Activated CD4-positive, alpha-beta T cell treated with anti-CD3 and anti-CD28 coated beads for 48 hours (primary cell): Measurements from ENCODE around the gene WSCD2.
"Not testable (repeated sequence)": the region's sequence is repeated elsewhere in the genome, so short reads cannot be mapped to it uniquely, and the experiment has no call there.

ENCODE experiments used
- DNase-seq: peaks from one replicate; pipeline ENCODE4 v3.0.0-alpha.2; 2020

Gene WSCD2

DNA sequence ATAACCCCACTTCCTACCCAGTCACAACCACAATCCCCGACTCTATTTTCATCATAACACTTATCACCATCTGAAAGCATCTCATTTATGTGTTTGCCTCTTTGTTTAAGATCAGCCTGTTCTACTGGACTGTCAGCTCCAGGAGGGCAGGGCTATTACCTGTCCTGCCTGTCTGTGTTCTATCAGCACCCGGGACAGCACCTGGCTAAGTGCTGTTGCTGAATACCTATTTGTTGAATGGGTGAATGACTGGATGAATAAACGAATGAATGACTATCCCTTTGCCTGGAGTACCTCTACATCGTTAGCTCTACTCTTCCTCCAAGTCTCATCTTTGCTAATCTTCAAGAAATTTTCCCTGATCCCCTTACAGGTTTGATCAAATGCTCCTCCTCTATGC lies 69.0 kb downstream of the WSCD2 start:
- DNase-seq, result no peak

GRCh38 chr12:108199106-108199505 lies 70.0 kb downstream of the WSCD2 start:
- no peak for DNase-seq

GRCh38 chr12:108201808-108202207 lies 72.7 kb downstream of the WSCD2 start:
- DNase-seq, result no peak

DNA sequence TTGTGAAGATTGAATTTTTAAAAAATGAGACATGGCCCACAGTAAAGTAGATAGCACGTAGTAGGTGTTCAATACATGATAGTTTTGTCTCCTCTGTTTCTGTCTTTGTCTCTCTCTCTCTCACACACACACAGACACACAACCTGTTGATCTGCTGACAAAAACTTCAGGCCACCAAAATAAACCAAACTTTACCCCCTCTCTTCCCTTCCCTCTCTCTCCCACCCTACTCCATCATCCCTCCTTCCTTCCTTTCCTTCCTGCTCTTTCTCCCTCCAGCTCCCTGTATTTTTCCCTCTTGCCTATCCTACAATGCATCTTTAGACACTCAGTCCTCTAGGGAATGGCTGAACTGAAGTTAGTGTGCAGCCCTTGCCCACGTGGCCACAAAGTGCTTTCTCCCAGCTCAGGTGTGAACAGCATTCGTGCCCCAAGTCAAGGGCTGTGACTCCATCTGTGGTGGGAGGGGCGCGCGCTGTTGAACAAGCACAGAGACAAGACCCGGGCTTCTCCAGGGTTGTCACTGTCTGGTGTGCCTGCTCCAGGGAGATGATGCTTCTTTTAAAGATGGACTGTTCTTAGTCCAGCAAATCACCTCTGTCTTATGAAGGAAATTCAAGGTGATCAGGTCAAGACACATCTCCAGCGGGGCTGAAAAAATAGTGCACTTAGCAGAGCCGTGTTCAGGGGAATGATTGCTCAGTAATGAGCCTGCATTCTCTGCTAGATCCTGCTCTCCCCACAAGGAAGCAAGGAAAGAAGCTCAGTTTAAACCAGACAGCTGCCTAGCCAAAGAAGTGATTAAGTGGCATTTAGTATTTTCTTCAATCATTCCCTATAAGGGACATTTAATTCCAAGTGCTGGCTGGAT lies 75.3 kb downstream of the WSCD2 start:
- DNase-seq, result no peak

GRCh38 chr12:108205864-108206263 lies 76.8 kb downstream of the WSCD2 start:
- DNase-seq, result no peak

DNA sequence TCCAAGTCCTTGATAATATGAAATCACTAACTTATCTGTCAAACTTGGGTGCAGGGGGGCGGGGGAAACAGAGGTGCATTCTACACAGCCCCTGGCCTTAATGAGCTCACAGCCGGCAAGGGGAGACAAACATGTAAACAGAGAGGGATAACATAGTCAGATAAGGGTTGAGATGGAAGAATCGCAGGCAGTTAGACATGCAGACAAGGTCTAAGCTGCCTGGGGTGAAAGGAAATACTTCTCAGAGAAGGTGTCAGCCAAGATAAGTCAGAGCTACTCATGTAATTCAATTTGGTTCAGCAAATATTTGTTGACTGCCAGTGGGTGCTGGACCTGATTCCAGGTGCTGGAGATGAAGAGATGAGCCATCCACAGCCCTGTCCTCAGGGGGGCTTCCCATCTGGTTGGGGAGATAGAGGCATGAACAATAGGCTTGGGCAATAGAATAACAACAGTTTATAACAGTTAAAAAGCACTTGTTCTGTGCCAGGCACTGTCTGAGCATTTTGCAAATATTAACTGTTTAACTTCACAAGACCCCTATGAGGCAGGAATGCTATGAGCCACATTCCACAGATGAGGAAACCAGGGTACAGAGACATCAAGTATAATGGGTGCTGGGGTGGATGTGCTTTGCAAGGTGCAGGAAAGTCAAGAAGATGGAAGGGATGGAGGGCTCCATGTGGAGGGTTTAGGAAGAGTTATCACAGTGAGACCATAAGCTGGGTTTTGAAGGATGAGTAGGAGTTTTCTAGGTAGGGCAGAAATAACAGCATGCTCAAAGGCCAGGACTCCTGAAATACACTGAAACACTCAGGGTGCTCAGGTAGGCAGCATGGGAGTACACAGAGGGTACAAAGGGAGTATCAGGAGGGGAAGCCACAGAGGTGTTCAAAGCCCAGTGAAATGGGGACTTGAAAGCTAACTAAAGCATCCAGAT lies 79.0 kb downstream of the WSCD2 start:
- DNase-seq, result no peak

- DNase-seq, result no peak
These were observed 80.9 kb downstream of the WSCD2 start for GRCh38 chr12:108210001-108210400.

DNA sequence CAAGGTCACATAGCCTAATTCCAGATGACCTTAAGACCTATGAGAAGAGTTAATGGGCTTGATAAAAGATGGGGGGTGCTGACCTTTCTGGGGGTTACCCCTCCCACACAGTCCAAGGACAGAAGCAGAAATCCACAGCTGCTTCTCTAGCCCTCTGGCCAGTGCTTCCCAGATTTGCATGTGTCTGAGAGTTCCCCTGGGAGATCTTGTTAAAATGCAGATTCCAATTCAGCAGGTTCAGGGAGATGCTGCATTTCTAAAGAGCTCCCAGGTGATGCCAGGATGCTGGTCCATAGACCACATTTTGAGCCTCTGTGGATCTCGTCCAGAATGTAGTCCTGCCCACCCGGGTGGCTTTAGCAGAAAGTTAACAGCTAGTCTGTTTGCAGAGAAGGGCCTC lies 82.1 kb downstream of the WSCD2 start:
- no peak for DNase-seq

DNA sequence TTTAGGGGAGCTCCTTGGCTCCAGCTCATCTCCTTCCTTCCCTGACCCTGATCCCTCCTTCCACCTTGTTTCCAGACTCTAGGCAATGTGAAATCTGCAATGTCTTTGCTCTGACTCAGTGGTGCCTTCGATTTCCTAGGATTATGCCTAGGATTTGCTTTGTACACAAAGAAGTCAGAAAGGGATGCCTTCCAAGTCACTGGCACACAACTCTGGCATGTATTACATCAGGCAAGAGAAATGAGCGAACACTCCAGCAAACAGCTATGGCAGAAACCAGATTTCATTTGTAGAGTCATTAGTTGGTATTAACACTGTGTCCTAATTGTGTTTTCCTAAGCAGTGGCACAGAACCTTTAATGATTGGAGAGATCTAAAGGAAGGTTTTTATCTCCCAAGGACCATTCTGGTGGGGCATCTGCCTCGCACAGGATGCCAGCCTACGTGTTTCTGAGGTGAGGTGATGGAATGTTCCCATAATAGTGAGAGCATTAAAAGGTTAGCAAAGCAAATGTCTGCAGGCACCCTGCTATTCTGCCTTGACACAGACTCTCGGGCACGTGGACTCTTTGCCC lies 84.9 kb downstream of the WSCD2 start:
- DNase-seq, result no peak

GRCh38 chr12:108214486-108214885 lies 85.4 kb downstream of the WSCD2 start:
- peak; percentile 30 for DNase-seq

- DNase-seq, result no peak
These were observed 86.4 kb downstream of the WSCD2 start for GRCh38 chr12:108215458-108215857.

DNA sequence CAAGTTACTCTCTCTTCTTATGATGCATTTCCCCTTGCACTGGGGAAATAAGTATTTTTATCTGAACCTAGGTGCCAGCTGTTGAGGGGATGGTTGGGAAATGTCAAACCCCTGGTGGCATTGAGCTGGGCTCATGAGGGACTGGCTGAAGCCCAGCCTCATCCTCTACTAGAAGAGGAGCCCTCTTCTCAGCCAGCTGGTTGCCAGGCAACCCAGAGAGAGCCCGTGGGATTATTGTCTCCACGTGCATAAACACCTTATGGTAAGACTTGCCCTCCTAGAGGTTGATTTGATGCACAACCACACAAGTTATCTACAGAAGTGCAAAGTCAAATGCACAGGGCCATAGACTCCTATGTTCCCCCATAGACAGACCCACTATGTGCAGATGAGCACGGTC lies 89.8 kb downstream of the WSCD2 start:
- DNase-seq, result no peak

GRCh38 chr12:108225101-108225500 lies 96.0 kb downstream of the WSCD2 start:
- DNase-seq, result not testable (repeated sequence)

DNA sequence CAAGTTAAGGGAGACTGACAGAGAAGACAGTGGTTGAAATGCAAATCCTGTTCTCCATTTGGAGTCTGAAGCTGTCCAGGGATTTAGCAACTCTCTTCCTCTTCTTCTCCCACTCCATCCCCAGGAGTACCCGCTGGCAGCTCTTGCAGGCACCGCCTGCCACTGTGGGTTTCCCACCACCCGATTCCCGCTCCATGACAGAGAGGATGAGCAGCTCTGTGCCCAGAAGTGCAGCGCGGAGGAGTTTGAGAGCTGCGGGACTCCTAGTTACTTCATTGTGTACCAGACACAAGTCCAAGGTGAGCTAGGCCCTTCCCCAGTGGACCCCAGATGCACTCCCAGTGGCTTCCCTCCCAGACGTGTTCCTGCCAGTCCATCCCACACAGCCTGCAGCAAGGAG lies 97.8 kb downstream of the WSCD2 start:
- no peak for DNase-seq

GRCh38 chr12:108228746-108229145 lies 99.7 kb downstream of the WSCD2 start:
- DNase-seq, result no peak

- no peak for DNase-seq
These were observed 102.2 kb downstream of the WSCD2 start for GRCh38 chr12:108231109-108231905.

DNA sequence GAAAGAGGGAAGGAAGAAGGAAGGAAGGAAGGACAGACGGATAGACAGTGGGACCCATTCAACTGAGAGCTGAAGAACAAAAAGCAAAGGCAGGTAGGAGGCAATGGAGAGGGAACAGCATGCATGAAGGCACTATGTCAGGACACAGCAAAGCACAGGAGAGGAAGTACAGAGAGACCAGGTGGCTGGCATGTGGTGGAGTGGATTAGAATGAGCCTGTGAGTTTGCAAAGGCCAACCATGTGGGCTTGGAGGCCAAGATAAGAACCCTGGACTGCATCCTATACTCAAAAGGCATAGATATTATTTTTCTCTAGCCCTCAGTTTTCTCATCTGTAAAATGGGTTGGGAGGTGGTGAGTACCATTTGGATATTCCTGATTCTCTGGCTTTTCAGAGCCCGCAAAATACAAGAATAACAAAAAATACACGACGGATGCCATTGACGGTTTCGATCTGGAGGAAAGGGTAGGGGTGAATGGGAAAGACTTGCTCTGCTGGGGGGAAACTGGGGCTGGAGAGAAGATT lies 102.9 kb downstream of the WSCD2 start:
- DNase-seq, result no peak

- no peak for DNase-seq
These were observed 103.5 kb downstream of the WSCD2 start for GRCh38 chr12:108232565-108232964.

DNA sequence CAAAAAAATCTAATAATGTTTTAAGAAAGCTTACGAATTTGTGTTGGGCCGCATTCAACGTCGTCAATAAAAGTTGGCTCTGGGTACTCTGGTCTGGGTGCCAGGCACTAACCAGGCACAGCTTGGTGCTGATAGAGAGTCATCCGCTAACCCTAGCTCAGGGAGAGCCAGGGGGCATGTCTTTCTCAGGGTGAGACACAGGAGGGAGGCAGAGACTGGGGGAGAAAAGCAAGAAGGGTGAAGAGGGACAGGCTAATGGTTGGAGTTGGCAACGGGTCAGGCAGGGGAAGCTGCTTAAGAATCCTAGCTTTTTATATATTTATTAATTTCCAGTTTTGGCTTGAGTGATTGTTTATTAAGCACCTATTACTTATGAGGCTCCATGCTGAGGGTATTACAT lies 105.1 kb downstream of the WSCD2 start:
- no peak for DNase-seq

DNA sequence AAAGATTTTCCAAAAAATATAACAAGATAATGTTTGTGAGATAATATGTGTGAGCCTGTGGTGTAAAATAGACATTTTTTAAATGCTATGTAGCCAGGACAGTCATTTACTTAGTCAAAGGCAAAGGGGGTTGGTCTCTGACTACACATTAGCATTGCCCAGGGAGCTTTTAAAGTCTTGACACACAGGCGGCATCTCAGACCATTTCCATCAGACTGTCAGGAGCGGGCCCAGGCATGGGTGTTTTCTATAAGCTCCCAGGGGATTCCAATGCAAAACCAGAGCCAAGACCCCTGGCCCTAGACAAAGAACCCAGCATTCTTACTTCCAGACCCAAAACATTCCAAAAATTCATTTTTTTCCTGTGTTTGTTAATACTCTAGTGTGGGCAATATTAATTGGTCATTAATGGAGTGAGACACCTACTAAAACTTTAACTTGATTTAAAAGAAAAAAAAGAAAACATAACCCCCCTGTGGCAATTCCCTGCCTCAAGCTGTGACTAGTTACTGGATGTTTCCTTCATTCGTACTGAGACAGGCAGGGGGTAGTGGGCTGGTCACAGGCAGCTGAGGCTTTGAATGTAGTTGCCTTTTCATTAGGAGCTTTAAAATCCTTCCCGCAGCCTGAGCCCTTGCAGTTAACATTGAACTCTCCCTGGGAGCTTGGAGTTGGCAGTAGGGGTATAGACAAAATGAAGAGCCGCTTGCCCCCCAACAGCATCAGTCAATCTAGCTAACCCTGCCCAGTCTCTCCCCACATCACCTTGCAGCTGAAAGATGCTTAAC lies 106.3 kb downstream of the WSCD2 start:
- DNase-seq, result no peak

DNA sequence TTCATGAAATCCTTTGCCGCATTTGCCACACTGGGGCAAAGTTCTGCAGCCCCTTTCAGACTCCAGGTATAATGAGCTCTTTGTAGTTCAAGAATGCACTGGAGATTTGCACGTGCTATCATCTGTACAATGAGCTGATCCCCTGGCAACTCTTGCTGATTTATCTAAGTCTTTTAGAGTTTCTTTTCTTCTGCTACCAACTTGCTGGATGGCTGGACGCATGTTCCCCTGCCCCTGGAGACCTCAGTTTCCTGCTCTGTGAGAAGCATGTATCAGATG lies 106.8 kb downstream of the WSCD2 start:
- DNase-seq, result no peak

DNA sequence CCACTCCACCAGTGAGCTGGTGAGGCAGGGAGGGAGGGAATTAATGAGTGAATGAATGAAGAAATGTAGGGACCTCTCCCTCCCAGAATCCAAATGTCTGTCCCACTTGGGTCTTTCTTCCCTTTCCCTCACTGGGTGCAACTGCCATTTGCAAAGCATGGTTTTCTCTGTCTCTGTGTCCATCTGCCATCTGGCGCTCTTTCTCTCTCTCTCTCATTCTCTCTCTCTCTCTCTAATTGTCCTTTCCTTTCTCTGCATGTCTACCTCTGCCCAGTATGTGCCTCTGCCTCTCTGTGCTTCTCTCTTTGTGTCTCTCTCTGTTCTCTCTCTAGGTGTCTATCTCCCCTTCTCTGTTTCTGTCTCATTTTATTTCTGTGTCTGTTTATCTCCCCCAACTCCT lies 107.3 kb downstream of the WSCD2 start:
- DNase-seq, result no peak
